Ecto neural progenitor cell (in vitro differentiated cells): ENCODE data around the gene NPTXR.
A peak's percentile ranks its signal among the peaks of the same experiment; 100 is the strongest.

Experiments
- DNase-seq: peaks from one replicate; pipeline ENCODE4 v3.0.0-alpha.2; 2018; ENCODE audit warnings: low spot score

The NPTXR gene

GRCh38 chr22:38796262-38796957 is 47.4 kb downstream of the NPTXR start:
- DNase-seq: no peak

GRCh38 chr22:38795569-38795968 is 48.3 kb downstream of the NPTXR start:
- no peak for DNase-seq

DNA sequence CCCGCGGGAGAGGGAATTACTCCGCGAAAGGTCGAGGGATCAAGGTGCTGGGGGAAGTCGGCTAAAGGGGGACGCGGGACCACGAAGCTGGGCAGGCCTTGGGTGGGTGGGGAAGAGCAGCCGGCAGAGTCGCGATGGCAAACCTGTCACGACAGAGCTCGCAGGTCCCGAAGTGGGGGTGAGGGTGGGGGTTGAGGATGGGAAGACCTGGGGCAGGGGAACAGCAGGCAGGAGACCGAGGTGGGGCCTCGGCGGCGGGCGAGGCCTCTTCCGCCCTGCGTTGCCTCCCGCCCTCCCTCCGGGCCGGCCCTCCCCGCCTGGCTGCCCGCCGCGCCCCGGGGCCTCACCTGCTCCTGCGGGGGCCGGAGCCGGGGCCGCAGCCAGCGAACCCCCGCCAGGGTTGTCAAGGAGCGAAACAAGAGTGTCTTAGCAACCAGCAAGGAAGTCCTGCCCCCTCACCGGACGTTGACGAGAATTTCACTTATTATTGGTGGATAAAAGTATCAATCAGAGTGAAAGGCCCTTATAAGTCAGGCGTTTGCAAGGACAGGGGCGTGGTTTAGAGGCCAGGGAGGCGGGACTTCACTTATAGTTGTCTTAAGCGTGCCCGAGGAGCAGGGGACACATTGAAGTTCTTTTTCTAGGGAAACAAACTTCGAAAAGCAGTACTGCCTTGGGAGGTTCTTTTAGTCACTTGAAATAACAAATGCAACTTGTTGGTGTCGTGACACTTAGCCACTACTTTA is 49.9 kb downstream of the NPTXR start, which contains the start of gene DNAL4:
Gene DNAL4, minus strand, starts transcription at position 423 of the 746 bp plus-strand sequence. CDS start 11,412 bp downstream, outside the sequence.
- DNase-seq: peak; percentile 88

GRCh38 chr22:38793317-38793716 is 50.5 kb downstream of the NPTXR start:
- no peak for DNase-seq

DNA sequence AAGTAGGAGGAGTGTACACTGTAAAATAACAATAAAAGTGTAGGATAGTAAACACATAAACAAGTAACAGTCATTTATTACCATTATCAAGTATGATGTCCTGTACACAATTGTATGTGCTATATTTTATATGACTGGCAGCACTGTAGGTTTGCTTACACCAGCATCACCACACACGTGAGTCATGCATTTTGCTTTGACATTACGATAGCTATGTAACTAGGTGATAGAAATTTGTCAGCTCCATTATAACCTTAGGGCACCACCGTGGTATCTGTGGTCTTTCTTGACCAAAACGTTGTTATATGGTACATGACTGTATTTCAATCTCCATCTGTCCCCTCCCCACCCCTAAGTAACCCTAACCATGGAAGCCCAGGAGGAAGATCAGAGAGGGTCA is 51.0 kb downstream of the NPTXR start:
- no peak for DNase-seq

DNA sequence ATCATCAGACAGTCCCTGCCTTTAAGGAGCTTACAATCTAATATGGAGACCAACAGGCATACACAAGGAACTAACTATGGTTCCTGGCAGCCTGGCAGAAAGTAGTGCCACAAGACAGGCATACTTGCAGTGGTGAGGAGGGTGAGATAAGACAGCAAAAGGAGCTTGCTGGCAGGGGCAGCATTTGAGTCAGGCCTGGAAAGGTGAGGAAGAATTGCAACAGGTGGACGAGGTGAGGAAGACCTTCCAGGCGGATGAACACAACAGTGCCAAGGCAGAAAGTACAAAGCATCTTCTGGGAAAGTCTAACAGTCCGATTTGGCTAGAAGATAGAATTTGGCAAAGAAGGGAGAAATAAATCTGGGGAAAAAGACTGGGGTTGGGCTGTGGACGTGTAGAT is 54.2 kb downstream of the NPTXR start:
- DNase-seq: no peak

GRCh38 chr22:38788846-38789245 is 55.0 kb downstream of the NPTXR start:
- DNase-seq: no peak

- DNase-seq: no peak
Observed at GRCh38 chr22:38788021-38788816, 55.6 kb downstream of the NPTXR start.

DNA sequence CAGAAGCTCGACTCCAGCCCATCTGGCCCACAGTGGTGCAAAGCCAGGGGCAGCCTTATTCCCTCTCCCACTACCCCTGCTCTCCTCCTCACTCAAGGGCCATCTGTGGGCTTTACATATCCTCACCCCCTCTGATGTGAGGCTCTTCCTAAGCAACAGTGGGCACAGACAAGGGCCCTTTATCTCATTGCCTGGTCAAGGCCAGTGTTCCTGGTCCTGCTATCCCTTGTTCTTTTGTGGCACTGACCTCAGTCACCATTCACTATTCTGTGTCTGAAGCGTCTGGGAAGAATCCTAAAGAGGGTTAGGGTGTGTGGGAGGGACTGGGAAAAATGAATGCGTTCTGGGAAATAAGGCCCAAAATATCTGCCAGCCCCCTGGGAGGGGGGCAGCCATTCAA is 57.2 kb downstream of the NPTXR start:
- DNase-seq: no peak

- no peak for DNase-seq
Observed at GRCh38 chr22:38784856-38785255, 59.0 kb downstream of the NPTXR start.

- no peak for DNase-seq
Observed at GRCh38 chr22:38784035-38784434, 59.8 kb downstream of the NPTXR start.

GRCh38 chr22:38783095-38783615 is 60.7 kb downstream of the NPTXR start:
- DNase-seq: no peak

GRCh38 chr22:38782402-38783094 is 61.3 kb downstream of the NPTXR start:
- no peak for DNase-seq

DNA sequence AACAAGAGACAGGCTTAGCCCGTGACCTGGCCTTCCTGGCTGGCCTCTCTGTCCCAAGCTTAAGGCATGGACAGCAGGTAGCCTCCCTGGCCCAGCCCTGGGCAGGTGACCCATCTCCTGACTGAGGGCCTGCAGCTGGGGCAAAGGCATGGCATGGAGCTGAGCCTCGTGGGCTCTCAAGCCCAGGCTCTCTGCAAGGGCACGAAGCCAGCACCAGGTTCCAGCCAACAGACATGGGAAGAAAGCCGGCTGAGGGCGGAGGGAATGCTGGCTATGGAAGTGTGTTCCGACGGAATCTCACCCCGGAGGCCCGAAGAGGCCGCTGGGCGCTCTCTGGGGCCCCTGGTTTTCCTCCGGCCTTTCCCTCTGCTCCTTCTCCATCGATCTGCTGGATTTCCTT is 62.8 kb downstream of the NPTXR start:
- DNase-seq: no peak

DNA sequence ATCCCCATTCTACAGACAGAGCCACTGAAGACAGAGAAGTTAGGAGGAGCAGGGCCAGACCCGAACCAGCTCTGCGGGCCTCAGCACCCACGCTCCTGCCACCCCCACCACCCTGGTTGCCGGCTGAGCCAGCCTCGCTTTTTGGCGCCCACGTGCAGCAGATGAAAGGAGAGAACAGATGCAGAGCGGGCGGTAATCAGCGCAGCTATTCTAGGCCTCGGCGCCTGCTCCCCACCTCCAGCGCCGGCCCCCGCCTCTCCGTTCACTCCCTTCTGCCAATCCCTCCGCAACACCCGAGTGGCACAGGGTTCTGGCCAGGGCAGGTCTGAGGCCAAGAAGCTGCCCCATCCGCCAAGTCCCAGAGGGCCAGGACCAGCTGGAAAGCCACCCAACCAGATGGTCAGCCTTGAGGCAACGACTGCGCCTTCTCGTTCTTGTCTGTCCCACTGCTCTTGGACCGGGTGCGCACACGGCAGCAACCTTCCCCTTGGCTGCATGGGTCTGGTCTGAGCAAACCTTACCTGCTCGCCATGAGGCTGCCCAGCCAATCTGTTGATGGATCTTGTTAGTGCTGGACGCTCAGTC is 66.6 kb downstream of the NPTXR start:
- no peak for DNase-seq

DNA sequence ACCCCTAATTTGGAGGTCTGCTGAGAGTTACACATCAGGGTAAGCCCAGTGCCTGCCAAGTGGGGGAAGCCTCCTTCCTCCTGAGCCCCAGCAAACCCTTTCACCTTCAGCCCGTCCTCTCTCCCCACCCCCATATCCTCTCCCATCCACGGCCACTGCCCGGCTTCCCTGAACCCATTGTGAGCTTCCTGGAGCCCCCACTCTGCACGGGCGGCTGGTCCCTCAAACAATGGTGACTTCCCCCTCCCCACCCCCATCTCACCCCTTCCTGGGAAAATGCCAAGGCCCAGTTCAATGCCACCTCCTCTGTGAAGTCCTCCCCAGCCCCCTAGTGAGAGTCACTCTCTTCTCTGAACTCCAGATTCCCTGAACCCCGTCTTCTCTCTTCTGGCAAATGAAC is 67.7 kb downstream of the NPTXR start:
- no peak for DNase-seq

DNA sequence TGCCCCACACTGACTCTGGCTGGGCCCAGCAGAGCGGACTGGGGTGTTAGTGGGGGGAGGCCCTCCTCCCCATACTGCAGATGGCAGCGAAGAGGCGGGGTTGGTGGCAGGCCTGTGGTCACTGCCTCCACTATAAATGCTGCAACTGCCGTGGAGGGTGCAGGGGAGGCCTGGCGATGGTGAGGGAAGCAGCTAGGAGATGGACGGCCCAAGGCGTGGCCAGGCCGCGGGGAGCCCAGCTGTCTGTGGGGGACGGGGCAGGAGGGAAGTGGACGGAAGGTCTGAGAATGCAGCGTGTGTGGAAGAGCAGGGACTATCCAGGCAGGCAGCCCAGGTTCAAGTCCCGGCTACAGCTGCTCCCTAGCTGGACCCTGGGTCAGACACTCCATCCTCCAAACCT is 68.2 kb downstream of the NPTXR start:
- no peak for DNase-seq

- DNase-seq: no peak
Observed at GRCh38 chr22:38774496-38775166, 69.2 kb downstream of the NPTXR start.

DNA sequence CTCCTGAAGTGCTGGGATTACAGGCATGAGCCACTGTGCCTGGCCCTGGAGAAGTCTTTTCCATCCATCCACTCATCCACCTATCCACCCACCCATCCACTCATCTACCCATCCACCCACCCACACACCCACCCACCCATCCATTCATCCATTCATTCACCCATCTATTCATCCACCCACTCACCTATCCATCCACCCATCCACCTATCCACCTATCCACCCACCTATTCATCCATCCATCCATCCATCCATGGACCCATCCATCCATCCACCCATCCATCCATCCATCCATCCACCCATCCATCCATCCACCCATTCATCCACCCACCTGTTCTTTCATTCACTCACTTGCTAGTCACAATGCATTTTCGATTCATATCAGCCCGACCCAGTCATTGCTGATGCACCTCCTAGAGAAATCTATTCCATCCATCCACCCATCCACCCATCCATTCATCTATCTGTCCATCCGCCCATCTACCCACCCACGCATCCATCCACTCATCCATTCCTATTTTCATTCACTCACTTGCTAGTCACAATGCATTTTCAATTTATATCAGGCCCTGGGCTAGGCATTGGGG is 70.4 kb downstream of the NPTXR start:
- DNase-seq: no peak

- DNase-seq: no peak
Observed at GRCh38 chr22:38772623-38772873, 71.3 kb downstream of the NPTXR start.
